ENCODE results near the gene TRERF1.

Gene TRERF1

GRCh38 chr6:42250274-42250931, 201.3 kb downstream of the TRERF1 start:
- DNase-seq (ENCODE audit: low read depth in 2 of 2) = no peak

- DNase-seq (ENCODE audit: low read depth in 2 of 2) = no peak
These were observed 202.4 kb downstream of the TRERF1 start for GRCh38 chr6:42249279-42249678.

- no peak for DNase-seq (ENCODE audit: low read depth in 2 of 2)
These were observed 208.7 kb downstream of the TRERF1 start for GRCh38 chr6:42243046-42243445.

GRCh38 chr6:42241915-42242314, 209.8 kb downstream of the TRERF1 start:
- no peak for DNase-seq (ENCODE audit: low read depth in 2 of 2)

- DNase-seq (ENCODE audit: low read depth in 2 of 2) = no peak
These were observed 211.9 kb downstream of the TRERF1 start for GRCh38 chr6:42239736-42240375.

- DNase-seq (ENCODE audit: low read depth in 2 of 2) = no peak
These were observed 212.4 kb downstream of the TRERF1 start for GRCh38 chr6:42239333-42239732.

GRCh38 chr6:42237857-42238256, 213.9 kb downstream of the TRERF1 start:
- no peak for DNase-seq (ENCODE audit: low read depth in 2 of 2)

- DNase-seq (ENCODE audit: low read depth in 2 of 2) = no peak
These were observed 214.8 kb downstream of the TRERF1 start for GRCh38 chr6:42236682-42237473.

- DNase-seq (ENCODE audit: low read depth in 2 of 2) = no peak
These were observed 215.7 kb downstream of the TRERF1 start for GRCh38 chr6:42236030-42236429.

- DNase-seq (ENCODE audit: low read depth in 2 of 2) = no peak
These were observed 219.7 kb downstream of the TRERF1 start for GRCh38 chr6:42232035-42232434.

GRCh38 chr6:42230345-42231321, 221.1 kb downstream of the TRERF1 start:
- no peak for DNase-seq (ENCODE audit: low read depth in 2 of 2)

- DNase-seq (ENCODE audit: low read depth in 2 of 2) = no peak
These were observed 222.1 kb downstream of the TRERF1 start for GRCh38 chr6:42229506-42230119.

GRCh38 chr6:42228305-42228704, 223.4 kb downstream of the TRERF1 start:
- no peak for DNase-seq (ENCODE audit: low read depth in 2 of 2)

- no peak for DNase-seq (ENCODE audit: low read depth in 2 of 2)
These were observed 224.4 kb downstream of the TRERF1 start for GRCh38 chr6:42227173-42227850.

- no peak for DNase-seq (ENCODE audit: low read depth in 2 of 2)
These were observed 225.0 kb downstream of the TRERF1 start for GRCh38 chr6:42226645-42227143.

- no peak for DNase-seq (ENCODE audit: low read depth in 2 of 2)
These were observed 225.5 kb downstream of the TRERF1 start for GRCh38 chr6:42226161-42226611.

GRCh38 chr6:42225419-42225818, 226.3 kb downstream of the TRERF1 start:
- no peak for DNase-seq (ENCODE audit: low read depth in 2 of 2)

GRCh38 chr6:42225029-42225339, 226.7 kb downstream of the TRERF1 start:
- DNase-seq (ENCODE audit: low read depth in 2 of 2) = no peak

GRCh38 chr6:42224222-42225028, 227.3 kb downstream of the TRERF1 start:
- no peak for DNase-seq (ENCODE audit: low read depth in 2 of 2)

- no peak for DNase-seq (ENCODE audit: low read depth in 2 of 2)
These were observed 229.3 kb downstream of the TRERF1 start for GRCh38 chr6:42222448-42222847.
